Stimulated activated CD8-positive, alpha-beta memory T cell treated with anti-CD3 and anti-CD28 coated beads, Interleukin-4, amount 100 ng/mL, for 48 hours (primary cell): Measurements from ENCODE around the gene ELP5.
"Not testable (repeated sequence)": the region's sequence is repeated elsewhere in the genome, so short reads cannot be mapped to it uniquely, and the experiment has no call there.

Source experiments
- DNase-seq: peaks from one replicate; pipeline ENCODE4 v3.0.0-alpha.2; 2020

The ELP5 gene

DNA sequence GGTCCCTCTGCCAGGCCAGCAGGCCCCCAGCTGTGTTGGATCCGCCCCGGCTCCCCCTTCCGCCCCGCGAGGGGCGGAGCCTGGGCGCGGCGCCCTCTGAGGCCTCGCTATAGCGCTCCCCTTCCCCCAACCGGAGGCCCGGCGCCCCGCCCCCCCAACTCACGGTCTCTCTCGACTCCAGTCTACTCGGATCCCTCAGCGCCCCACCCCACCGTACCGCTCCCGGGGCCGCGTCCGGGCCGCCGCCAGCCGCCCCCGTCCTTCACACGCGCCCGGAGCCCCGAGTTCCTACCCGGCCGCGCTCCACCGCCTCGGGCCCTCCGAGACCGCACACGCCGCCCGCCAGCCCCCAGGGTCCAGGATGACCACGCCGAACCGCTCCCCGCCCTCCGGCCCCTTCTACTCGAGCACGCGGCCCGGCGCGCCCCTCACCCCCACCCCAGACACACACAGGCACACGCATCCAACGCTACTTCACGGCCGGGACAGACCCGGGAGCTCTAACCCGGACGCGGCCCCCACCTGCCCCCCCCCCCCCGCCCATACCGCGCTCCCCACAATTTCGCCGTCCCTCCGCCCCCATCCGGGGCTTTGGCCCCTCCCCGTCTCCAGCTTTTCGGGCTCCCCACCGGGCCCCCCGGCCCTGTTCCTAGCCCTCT, 14.1 kb upstream of the ELP5 start:
- peak; percentile 93 for DNase-seq

DNA sequence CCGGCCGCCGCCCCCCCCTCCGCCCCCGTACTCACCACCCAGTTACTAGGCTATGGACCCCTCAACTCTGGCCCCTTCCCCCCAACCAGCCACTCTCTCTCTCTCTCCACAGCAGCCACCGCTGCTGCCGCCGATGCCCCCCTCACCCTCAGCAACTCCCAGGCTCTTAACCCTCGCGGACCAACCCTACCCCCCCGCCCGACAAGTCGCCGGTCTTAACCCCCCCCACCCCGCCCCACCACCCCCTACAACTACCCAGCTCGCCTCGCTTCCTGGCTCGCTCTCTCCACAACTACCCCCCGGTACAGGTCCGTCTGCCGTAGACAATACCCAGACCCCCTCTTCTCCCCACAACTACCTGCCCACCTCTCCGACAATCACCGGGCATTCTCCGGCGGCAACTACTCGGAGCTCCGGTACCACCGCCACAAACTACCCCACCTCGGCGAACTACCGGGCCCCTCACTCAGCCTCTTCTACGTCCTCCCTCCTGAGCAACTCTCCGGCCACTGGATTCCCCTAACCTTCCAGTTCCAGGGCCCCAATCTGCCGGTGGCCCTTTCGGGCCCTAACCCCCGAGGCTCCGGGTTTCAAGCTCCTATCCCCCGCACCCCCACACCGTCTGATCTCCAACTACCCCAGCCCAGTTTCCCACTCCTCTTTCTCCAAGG, 13.5 kb upstream of the ELP5 start:
- DNase-seq: peak; percentile 52

DNA sequence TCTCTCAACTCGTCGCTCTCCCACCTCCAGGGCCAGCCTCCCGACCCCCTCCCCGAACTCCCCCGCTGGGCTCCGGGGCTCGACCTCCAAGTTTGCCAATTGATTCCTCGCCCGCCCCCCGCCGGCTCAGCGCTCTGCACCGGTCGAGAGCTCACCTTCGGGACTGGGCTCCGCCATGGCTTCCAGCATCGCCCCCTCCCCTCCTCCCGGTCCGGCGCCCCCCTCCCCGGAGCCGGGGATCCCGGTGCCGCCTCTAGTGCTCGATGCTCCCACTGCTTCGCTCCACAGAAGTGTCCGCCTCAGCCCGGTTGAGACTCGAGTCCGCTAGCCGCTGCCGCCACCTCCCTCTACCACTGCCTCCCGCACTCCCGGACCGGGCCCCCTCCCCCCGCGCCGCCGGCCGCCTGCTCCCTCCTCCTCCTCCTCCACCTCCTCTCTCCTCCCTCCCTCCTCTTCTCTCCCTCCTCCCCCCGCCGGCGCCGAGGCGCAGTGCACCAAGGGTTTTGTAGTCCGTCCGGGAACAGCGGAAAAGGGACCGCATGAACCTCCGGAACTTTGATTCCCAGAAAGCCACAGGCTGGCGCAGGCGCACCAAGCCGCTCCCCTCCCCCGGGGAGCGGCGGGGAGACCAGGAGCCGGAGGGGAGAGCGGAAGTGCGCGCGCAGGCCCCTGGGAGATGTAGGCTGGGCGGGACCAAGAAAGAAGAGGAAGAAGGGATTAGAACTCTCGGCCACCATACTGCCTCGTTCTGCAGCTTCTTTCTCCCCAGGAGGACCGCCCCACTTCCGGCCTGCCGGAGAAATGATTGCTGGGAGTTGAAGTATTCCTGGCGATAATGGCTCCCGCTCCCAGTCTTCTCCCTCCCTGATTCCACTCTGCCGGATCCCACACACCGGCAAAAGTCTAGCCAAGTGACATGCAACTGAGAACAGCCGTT, 12.7 kb upstream of the ELP5 start, which contains the start of gene PHF23:
Gene PHF23, minus strand, starts transcription at position 367 of the 937 bp plus-strand sequence. Its CDS starts 178 bp downstream, at position 189.
- DNase-seq: peak; percentile 97

DNA sequence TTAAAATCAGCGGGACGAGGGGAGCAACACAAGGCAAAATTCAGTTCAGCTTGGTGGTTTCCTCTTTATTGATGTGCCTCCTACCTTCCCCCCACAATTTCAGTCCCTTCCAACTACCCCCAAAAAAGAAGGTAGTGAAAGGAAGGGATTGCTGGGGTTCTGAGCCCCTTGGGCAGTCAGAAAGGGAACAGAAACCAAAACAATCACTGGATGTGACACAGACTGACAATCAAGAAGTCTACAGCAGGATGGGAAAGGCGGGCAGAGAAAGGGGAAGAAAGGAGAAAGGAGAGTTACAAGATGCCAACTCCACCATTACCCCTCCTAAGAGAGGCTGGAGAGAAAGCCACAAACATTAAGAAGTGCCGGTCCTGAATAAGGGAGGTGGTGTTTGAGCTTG, 11.6 kb upstream of the ELP5 start:
- DNase-seq: no peak

DNA sequence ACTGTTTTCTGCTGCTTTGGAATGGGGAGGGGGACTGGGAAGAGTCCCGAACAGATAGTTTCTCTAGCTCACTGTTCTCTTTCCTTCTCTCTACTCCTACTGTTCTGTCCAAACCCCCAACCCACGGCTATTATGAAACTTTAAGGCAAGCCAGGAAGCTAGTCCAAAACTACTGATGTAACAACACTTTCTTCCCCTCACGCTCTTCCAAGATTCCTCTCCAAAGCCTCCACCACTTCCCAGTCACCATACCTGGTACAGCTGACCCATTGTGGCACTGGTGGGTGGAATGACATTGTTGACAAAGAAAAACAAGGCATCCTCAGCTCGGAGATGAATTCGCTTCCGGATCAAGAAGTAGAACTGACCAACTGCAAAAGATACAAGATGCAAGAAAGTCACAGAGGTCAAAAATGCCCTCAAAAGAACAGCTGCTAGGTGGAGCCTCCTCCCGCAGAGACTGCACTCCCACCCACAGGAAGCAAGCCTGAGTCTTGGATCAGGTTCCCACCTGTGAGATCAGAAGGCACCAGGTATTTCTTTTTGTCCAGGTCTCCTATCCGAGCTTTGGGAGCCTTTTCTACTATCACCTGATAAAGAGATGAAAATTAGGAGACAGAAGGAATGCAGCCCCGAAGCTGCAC, 10.8 kb upstream of the ELP5 start:
- DNase-seq: no peak

DNA sequence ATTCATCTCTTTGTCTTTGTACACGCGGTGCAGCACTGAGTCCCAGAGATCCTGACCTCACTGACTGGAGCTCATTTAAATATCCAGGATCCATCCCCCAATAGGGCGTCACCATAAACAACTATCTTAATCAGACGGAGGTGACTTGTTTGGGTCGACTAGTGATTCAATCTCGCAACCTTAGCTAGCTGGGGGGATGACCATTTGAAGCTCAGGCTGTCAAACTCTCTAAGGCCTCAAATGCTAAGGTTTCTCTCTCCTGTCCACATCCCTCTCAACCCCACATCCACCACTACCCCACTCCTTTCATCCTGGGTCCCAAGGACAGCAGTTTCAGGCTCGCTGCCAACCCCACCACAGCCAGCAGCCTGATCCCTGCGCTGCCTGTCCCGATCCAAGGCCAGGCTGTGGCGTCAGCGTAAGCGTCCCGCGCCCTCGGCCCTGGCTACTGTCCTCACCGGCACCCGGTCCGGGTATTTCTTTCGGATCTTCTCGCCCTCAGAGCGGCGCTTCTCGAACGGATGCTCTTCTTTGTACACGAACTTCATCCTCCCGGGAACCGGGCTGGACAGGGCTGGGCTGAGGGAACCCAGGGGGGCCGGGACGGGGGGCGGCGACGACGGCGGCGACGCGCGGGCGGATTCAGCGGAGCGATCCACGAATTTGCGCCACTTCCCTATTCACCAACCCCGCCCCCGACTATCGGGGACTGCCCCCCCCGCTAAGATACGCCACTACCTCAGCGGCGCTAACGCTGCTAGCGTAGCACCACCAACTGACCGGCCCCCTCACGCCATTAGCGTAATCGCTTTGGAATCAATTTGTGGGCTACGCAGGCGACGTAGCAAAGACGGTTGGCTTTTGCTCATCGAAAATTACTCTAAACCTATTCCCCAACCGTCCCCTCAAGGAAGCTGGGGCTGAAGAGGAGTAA, 10.0 kb upstream of the ELP5 start, which contains the start of gene GABARAP:
Gene GABARAP, minus strand, starts transcription at position 667 of the 934 bp plus-strand sequence. Its CDS starts 119 bp downstream, at position 548.
- peak; percentile 97 for DNase-seq

DNA sequence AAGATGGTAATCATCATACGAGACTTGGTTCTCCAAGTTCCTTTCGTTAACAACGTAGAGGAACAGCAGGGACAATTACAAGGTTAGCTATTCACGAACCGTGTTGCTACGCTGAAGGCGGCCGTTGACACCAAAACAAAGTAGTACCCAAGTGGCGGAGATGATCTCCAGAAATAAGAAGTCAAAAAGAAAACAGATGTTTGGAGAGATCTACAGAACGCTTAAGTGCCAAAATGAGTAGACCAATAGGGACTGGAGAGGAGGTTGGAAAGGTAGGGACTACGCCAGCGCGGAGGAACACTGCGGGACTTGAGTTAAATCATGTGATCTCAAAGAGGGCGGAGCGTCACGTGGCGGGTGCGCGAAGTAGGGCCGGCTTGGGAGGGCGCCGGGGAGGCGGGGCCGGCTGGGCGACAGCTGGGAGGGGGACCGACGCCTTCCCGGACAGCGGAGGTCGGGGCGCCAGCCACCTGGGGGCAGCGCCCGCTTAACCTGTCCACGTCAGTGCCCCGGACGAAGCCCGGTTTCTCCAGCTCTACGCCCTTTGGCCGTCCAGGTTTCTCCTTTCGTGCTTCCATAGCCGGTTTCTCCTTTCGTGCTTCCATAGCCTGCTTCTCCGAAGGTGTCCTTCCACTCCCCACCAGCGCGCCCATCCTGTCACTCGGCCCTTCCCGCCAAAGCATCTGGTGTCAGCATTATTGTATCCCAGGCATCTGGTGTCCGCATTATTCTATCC, 9.1 kb upstream of the ELP5 start:
- peak; percentile 95 for DNase-seq

DNA sequence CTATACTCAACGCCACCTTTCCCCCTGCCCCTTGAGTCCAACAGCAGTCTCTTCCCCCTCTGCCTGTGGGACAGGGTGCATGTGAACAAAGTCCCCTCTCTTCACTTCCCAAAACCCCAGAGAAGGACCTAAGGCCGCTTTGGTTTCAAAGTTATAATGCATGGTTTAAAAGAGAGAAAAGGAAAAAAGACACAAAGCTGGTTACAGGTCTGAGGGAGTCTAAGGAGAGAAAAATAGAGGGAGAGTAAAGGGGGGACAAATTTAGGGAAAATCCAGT, 8.6 kb upstream of the ELP5 start:
- DNase-seq: no peak

DNA sequence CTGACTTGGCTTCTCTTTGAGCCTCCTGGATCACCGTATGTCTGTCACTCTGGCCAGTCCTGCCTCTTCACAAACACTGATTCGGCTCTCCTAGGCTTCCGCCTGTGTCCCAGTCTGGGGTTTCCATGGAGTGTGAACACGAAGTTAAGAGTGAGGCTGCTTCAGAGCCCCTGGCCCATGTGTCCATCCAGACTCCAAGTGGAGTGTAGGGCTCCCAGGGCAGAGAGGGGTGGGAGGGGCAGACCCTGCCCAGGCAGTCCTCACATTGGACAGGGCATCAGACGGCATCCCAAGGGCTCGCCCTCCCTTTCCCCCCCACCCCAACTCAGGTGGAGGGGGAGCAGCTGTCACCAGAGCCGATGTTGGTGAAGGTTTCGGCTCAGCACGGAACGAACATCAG, 8.2 kb upstream of the ELP5 start:
- not testable (repeated sequence) for DNase-seq

DNA sequence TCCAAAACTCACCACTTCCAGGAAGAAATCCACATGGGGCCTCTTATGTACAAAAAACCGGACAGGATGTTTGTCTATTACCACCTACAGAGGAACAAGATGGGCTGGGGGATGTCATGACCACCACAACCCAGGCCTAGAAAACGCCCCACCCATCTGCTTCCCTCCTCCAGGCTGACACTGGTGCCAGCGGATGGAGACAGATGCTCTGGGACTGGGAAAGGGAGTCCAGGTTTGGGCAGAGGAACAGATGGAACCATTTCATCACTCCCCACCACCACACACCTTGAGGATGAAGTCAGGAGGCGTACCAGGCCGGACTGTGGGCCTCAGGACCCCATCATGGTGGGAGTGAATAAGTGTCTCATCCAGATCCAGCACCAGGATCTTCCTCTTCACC, 5.2 kb upstream of the ELP5 start:
- no peak for DNase-seq

DNA sequence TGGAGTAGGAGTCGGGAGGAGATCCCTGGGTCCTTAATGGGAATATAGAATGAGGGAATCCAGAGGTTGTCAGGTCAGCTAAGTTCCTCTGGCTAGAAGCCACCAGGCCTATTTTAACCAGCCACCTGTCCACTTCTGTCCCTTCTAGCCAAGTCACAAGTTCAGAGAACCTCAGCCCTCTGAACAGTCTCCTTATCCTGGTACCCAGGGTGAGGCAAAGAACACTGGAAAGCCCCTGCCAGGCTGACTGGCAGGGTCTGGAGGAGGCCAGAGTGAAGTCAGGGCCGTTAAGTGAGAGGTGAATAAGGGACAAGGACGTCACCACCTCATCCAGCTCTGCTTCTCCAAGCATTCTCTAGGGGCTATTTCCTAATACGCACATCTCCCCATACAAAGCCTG, 3.2 kb upstream of the ELP5 start:
- no peak for DNase-seq

DNA sequence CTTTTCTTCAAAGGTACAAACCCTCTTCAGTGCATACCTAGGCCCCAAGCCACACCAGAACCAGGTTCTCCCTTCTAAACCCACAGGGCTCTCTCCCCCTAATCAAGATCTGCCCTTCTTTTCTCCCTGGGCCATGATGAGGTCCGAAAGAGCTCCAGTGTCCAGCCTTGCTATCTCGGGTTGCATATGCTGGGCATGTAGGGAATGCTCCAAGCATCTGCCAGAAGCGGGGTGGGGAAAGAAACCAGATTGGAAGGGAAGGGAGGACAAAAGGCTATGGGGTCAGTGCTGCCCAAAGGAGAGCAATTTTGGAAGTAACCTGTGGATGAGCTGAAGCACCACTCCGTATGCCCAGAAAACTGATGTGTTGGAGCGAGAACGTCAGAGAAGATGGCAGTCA, 2.8 kb upstream of the ELP5 start:
- DNase-seq: no peak

DNA sequence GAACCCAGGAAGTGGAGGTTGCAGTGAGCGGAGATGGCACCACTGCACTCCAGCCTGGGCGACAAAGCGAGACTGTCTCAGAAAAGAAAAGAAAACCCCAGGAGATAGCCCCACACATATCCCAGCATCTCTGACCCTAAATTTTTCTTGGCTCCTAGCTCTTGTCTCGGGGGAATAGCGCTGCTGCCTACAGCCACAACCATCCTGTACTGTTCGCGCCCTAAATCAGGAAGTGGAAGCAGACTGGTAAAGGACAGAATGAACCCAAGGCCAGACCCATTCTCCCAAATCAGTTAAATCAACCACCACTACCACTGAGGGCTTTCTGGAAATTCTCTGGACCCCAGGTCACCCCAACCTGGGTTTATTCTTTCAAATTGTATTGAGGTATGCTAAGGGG, 2.2 kb upstream of the ELP5 start:
- DNase-seq: no peak

DNA sequence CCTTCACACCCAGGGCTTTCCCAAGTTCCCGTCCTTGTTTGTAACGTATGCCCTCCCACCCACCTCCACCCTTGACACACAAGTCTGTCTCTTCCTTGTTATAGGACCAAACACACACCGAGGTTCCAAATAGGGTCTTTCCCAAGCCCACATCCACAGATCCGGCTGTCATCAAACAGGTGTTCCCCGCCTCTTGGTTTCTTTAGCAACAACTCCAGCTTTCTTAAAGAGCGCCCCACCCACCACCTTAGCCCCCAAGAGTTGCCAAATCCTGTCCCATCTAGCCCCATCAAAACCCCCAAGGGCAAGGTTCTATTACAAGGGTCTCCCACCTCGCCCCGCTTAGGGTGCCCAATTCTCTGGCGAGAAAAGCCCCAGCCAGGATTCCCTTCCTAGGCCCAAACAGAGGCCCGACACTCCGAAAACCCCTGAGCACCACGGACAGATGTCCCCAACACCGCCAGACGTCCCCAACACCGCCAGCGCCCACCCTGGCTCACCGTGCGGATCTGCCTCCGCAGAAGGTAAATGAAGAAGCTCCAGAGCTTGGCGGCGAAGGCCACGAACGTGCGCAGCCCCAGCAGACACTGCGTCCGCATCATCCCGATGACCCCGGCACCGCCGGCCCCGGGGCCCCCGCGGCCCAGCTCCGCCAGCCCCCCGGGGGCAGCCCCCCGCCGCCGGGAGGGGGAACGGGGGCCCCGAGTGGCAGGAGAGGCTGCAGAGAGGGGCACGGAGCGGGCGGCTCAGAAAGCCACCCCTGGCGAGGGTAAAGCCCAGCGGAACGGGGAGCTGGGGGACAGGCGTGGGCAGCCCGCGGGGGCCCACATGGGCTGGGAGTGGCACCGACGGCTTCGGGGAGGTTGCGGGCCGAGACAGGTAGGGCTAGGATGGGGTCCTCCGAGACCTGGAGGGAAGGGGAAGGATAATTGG, 1.1 kb upstream of the ELP5 start:
- DNase-seq: no peak

DNA sequence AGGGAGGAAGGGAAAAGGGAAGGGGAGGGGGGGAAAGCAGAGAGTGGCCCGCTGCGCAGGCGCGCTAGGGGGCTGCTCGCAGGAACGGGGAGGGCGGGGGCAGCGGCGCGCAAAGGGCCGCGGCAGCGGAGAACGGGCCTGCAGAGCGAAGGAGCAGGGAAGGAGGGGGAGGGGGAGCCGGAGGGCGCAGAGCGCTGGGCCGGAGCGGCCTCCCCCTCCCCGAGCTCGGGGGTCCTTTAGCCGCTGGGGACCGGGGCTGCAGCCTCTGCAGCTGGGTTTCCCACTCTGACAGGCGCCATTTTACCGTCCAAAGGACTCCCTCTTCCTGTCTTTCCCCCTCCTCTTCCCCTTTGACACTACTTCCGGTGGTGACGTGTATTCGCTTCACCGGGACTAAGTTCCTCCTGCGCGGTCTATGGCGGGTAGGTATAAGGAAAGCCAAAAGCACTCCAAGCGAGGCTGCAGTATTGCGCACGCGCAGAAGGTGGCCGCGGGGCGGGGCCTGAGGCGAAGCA, 297 bp upstream of the ELP5 start, which contains the start of gene CTDNEP1:
Gene CTDNEP1, minus strand, starts transcription at position 74 of the 515 bp plus-strand sequence. CDS start 438 bp downstream, outside the sequence.
- DNase-seq: peak; percentile 77

DNA sequence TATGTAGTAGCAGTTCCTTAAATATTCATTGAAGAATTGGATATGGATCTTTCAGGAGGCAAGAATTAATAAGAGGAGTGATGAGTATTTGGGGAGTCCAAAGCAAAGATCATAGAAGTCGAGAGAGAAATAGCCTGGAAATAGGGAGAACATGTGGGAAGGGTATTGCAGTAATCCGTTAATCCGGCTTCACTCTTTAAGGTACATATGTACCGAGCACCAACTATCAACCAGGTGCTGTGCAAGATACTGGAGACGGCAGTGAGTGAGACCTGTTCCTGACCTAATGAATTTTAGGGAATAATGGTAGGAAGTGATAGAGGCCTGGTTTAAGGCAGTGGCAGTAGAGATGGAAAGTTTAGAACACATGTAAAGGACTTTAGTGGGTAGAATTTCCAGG, 1.1 kb downstream of the ELP5 start:
- DNase-seq: no peak

DNA sequence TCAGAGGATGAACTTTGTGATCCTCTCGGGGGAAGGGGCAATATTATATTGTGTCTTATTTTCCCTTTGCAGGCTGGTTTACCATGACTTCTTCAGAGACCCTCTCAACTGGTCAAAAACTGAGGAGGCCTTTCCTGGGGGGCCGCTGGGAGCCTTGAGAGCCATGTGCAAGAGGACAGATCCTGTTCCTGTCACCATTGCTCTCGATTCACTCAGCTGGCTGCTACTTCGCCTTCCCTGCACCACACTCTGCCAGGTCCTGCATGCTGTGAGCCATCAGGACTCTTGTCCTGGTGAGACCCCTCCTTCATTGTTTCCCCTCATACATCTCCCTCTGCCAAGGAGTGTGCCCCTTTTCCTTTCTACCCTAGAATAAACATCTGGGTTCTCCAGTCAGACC, 2.5 kb downstream of the ELP5 start:
- no peak for DNase-seq

DNA sequence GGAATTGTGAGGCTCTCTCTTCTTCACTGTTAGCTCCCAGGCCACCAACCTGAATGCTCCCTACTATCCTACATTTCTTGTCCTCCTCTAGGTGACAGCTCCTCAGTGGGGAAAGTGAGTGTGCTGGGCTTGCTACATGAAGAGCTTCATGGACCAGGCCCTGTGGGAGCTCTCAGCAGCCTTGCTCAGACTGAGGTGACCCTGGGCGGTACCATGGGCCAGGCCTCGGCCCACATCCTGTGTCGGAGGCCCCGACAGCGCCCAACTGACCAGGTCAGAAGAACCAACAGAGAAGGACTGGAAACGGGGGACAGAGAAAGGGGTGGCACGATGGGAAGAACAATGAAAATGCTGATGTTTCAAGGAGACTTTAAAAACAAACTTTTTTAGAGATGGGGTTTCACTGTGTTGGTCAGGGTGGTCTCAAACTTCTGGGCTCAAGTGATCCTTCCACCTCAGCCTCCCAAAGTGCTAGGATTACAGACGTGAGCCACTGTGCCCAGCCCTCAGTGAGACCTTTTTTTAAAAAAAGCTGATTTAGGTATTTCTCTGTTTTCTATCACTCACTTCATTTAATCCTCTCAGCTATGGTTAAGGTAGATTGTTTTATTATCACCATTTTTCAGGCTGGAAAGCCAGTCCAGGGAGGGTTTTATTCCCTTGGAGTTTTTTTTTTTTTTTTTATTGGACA, 4.9 kb downstream of the ELP5 start:
- no peak for DNase-seq
